Measurements from ENCODE around the gene TMEM119.
"Not testable (repeated sequence)": the region's sequence is repeated elsewhere in the genome, so short reads cannot be mapped to it uniquely, and the experiment has no call there.

TMEM119 gene

GRCh38 chr12:108633534-108634248 lies 35.8 kb upstream of the TMEM119 start, which contains the start of gene SELPLG:
SELPLG (minus strand) TSS chr12:108633894; CDS start chr12:108624307, 9,587 bp downstream.
- peak; percentile 86 to 89 for DNase-seq

DNA sequence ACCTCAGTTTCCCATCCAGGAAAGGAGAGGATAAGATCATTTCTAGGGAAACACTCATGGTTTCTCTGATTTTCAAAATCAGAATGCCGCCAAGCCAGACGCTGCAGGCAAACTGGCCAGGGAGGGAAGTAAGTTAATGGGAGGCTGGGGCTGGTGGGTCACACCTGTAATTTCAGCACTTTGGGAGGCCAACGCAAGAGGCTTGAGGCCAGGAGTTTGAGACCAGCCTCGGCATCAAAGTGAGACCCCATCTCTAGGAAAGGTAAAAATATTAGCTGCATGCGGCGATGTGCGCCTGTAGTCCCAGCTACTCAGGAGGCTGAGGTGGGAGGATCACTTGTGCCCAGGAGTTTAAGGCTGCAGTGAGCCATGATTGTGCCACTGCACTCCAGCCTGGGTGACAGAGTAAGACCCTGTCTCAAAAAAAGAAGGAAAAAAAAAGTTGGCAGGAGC lies 35.2 kb upstream of the TMEM119 start:
- peak; percentile 40 to 43 for DNase-seq

DNA sequence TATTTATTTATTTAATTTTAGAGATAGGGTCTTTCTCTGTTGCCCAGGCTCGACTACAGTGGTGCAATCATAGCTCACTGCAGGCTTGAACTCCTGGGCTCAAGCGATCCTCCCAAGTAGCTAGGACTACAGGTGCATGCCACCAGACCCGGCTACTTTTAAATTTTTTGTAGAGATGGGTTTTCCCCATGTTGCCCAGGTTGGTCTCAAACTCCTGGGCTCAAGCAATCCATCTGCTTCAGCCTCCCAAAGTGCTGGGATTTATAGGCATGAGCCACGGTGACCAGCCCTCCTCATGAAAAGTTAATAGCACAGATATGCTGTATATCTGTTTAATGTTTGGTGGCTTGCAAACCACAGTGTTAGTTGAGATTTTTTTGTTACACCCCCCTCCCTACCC lies 33.4 kb upstream of the TMEM119 start:
- not testable (repeated sequence) for DNase-seq

DNA sequence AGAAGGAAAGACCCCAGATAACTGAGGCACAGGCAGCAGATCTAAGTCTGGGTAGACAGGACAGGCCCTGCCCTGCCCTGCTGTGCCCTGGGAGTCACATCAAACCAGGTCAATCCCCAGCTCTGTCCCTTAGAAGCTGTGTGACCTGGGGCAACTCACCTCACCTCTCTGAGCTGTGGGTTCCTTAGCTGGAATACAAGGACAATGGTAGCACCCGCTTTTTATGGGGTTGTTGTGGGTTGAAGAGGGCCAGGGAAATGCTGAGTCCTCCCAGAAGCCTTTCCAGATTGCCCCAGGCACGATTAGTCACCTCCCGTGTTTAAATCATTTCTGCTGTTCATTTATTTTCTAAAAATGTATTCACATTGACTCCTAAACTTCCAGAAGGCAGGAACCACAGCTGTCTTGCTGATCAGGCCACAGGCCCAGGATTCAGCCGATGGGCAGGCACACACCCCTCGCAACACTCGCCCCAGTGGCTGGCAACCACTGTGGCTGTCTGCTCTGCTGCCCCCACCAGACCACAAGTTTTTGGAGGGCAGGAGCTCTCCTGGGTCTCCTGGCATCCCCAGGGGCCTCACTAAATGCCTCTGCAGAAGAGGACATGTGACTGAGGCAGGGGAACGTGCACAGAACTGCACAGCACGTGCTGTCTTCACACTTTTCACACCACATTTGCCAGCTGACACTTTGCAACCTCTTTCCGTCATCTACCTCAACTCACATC lies 32.8 kb upstream of the TMEM119 start:
- peak; percentile 54 for DNase-seq

- peak; percentile 78 to 80 for DNase-seq
Measured at GRCh38 chr12:108629824-108630476, 32.1 kb upstream of the TMEM119 start.

GRCh38 chr12:108629151-108629550 lies 31.3 kb upstream of the TMEM119 start:
- DNase-seq: peak; percentile 50 to 56

DNA sequence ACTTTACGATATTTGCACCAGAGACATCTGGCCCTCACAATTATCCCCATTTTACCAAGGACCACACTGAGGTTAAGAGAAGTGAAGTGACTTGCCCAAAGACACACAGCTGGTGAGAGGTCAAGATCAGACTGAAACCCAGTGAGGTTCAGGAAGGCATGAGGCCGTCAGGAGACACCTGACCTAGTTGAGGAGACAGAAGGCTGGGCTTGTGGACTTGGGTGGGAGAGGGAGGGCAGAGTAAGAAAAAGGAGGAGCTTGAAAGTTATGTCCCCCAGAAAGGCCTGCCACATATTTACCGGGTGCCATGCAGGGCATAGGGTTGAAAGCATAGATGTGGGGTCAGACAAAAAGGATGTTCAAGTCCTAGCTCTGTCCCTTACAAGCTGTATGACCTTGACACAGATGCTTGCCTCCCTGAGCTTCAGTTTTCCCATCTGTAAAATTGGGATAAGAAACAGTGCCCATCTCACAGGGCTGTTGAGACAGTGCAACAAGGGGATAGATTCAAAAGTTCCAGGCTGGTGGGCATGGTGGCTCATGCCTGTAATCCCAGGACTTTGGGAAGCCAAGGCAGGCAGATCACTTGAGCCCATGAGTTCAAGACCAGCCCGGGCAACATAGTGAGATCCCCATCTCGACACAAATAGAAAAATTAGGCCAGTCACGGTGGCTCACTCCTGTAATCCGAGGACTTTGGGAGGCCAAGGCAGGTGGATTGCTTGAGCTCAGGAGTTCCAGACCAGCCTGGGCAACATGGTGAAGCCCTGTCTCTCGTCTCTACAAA lies 29.4 kb upstream of the TMEM119 start:
- no peak for DNase-seq

DNA sequence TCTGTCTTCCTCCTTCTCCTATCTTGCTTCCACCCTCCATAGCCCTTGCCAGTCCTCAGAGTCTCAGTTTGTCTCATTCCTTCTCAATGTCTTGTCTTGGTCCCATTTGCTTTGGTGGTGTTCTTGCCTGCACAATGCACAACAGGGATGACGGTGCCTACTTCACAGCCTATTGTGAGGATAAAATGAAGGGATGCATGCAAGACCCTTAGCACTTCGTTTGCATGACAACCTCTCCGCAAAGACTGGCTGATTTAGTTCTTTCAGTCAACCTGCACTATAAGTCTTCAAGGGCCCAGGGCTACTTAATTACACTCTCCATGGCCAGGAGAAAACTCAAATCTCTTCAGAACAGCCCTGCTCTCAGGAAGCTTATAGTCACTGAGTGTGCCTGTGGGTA lies 27.3 kb upstream of the TMEM119 start:
- DNase-seq: no peak

GRCh38 chr12:108623577-108623976 lies 25.7 kb upstream of the TMEM119 start:
- no peak for DNase-seq

DNA sequence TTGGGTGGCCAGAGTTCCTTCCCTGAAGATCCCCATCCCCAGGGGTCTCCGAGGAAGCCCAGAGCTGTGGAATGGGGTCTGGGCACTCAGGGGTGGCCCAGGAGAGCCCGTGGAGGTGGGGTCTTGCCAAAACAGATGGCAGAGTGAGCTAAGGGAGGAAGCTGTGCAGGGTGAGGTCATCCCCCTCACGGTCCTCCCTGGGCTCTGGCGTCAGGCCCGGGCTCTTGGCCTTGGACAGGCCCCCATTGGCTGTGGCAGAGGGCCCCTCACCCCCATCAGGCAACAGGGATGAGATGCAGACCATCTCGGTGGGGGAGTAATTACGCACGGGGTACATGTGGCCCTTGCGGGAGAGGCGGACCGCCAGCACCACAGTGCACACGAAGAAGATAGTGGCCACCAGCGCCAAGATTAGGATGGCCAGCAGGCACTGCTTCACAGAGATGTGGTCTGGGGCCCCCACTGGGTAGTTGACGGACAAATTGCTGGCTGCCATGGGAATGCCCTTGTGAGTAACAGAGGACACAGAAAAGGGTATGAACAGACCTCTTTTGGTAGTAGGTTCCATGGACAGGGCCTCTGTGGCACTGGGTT lies 25.1 kb upstream of the TMEM119 start:
- no peak for DNase-seq

DNA sequence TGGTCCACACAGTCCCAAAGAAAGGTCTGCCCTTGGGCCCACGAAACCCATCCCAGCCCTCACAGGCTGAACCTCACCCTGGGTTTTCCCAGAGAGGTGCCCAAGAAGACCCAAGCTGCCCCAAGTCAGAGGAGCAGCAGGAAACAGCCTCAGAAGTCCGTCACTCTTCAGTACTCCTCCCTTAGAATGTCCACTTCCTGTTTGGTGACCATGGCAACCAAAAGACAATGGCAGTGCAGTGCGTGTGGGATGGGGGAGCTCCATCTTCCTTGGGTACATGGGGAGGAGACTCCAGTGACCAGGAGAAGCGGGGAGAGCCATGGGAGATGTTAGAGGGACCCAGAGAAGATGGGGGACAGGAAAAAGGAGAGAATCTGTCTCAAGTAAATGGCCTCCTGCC lies 24.5 kb upstream of the TMEM119 start:
- DNase-seq: no peak

GRCh38 chr12:108621161-108621560 lies 23.3 kb upstream of the TMEM119 start:
- no peak for DNase-seq

- DNase-seq: no peak
Measured at GRCh38 chr12:108620236-108620879, 22.5 kb upstream of the TMEM119 start.

- no peak for DNase-seq
Measured at GRCh38 chr12:108619369-108620160, 21.7 kb upstream of the TMEM119 start.

DNA sequence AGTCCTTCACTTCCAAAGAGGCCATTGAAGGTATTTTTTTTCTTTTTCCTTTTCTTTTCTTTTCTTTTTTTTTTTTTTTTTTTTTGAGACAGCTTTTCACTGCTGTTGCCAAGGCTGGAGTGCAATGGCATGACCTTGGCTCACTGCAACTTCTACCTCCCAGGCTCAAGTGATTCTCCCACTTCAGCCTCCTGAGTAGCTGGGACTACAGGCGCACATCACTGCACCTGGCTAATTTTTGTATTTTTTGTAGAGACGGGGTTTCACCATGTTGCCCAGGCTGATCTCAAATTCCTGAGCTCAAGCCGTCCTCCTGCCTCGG lies 21.0 kb upstream of the TMEM119 start:
- not testable (repeated sequence) for DNase-seq

- DNase-seq: peak; percentile 85 to 87
Measured at GRCh38 chr12:108618079-108618952, 20.4 kb upstream of the TMEM119 start.

- peak; percentile 83 to 88 for DNase-seq
Measured at GRCh38 chr12:108616941-108617858, 19.3 kb upstream of the TMEM119 start.

DNA sequence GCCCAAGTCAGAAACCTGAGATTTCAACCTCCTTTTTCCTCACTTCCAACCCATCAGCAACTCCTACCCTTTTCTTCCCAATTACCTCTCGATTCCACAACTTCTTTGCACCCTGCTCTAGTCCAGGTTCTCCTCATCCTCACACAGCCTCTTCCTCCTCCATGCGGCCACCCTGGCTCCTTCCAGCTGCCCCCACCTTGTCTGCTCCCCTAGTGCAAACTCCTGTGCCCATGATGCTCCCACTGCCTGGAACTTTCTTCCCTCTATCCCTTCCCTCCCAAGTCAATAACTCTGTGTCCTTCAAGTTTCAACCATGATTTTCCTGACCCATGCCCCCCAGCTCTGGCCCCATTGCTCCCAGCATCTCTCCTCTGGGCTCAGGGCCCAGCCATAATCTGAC lies 18.5 kb upstream of the TMEM119 start:
- DNase-seq: no peak

DNA sequence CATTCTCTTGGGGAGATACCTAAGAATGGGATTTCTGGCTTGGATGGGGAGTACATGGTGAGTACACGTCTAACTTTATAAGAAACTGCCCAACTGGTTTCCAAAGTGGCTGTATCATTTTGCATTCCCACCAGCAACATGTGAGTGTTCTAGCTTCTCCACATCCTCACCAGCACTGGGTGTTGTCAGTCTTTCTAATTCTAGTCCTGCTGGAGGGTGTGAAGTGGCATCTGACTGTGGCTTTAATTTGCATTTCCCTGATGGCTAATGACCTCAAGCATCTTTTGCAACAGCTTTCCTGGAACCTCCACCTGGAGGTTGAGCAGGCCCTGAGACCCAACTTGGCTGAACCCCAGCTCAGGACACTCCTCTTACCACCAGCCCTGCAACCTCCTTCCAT lies 18.0 kb upstream of the TMEM119 start:
- no peak for DNase-seq
